ENCODE data around the gene ADAM8. TPM values are rescaled to one million over a fixed set of nuclear protein-coding genes. Genes with fewer than 3 reads are reported as not detected.

Gene ADAM8
- total and polyA plus RNA-seq, 10 of the 15 experiments (the other 5 are each of a cell fraction or from before 2014, with no cell fraction given): 0.37 to 92.7 (median 21.7) TPM

GRCh38 chr10:133309720-133310398 is 33.2 kb upstream of the ADAM8 start (continued):
- no peak for TF ChIP-seq SPI1 (IDR thresholded peaks at IDR 0.05; ENCODE audit: borderline replicate concordance, insufficient read depth, low read depth, low read length)

- Histone ChIP-seq H3K79me2 (ENCODE audit: control insufficient read depth, insufficient read depth, low read length) (peaks cover 32% of the 10 kb centered on the region), H3K4me1 (ENCODE audit: control insufficient read depth, insufficient read depth, low read length) (peaks cover 19% of the 10 kb centered on the region), H3K4me2 (ENCODE audit: control insufficient read depth, insufficient read depth) (peak overlapping the region; percentile 56), H2AFZ (ENCODE audit: control insufficient read depth, low read depth, low read length) (peak overlapping the region; percentile 79), H3K27me3 (replicated peaks in 1 of 2; ENCODE audit: control insufficient read depth in 2 of 2, insufficient read depth in 2 of 2, low read length in 1 of 2) (no peaks in the 10 kb centered on the region), H3K9ac (ENCODE audit: control insufficient read depth, insufficient read depth, low read length) (peak overlapping the region; percentile 94), H3K27ac (ENCODE audit: control insufficient read depth, insufficient read depth) (peak overlapping the region; percentile 95), H3K9me3 (replicated peaks; ENCODE audit: control insufficient read depth, insufficient read depth, low read length) (no peaks in the 10 kb centered on the region), H3K36me3 (ENCODE audit: control insufficient read depth in 2 of 2, insufficient read depth in 2 of 2, low read length in 1 of 2) (peaks cover 0 to 8% of the 10 kb centered on the region in 2 experiments; a peak in 3 of 4 replicates), H3K4me3 (peak overlapping the region; percentile 95), H4K20me1 (ENCODE audit: control insufficient read depth, insufficient read depth) (no peaks in the 10 kb centered on the region; the same call in 1 of the 2 replicates)
- FAIRE-seq (peak; percentile 90), ATAC-seq (peak; percentile 86), DNase-seq (ENCODE audit: low read depth, low spot score) (peak; percentile 39)
- in situ Hi-C loops (cut with MboI) (loop anchor here (5.0 kb wide), 1 partner anchor 167 kb away; no protein-coding TSS in a partner anchor), intact Hi-C loops (cut with micrococcal nuclease; ENCODE audit: unreplicated experiment) (loop anchor here (2.0 to 5.0 kb wide), 2 partner anchors 34 to 83 kb away; partner anchors contain the start of gene MTG1)
- CTCF ChIA-PET: no interaction called here
- TF ChIP-seq KLF5 (IDR thresholded peaks at IDR 0.05; ENCODE audit: partially characterized antibody) (peak; percentile 14), CREB1 (IDR thresholded peaks at IDR 0.05; ENCODE audit: low read depth) (peak; percentile 7; the same call in 1 of the 2 replicates), SP1 (IDR thresholded peaks at IDR 0.05; ENCODE audit: low read depth, low read length) (peak; percentile 20), TARDBP (IDR thresholded peaks at IDR 0.05; ENCODE audit: borderline replicate concordance) (no peak), EGR1 (IDR thresholded peaks at IDR 0.05; ENCODE audit: borderline replicate concordance in 1 of 2, low read depth in 2 of 2, low read length in 2 of 2) (peak in 1 of 2 experiments; percentile 22; a peak in 1 of 3 replicates)
- POLR2A ChIA-PET: no interaction called here
- BruUV-seq (replicated peaks): no TSS peak
- SMC1A ChIA-PET (ENCODE audit: uncharacterized antibody, unreplicated experiment): no interaction called here
- RAD21 ChIA-PET (ENCODE audit: unreplicated experiment): no interaction called here
- WGBS (ENCODE audit: insufficient coverage, insufficient replicate concordance, low lambda C conversion rate, missing lambda C conversion rate): 60% methylated on average over 15 of the region's 46 CpGs
Measured at GRCh38 chr10:133309100-133309719, 32.5 kb upstream of the ADAM8 start.
